Transverse colon (tissue), 4 donors: ENCODE data around the gene CNTRL.

Experiments
- POLR2A ChIP-seq: fragments of 450-650 bp; IDR thresholded peaks from one replicate; pipeline ENCODE4 v1.6.1; 2016; ENCODE audit warnings: antibody characterized with exemption, mild to moderate bottlenecking, moderate library complexity
- POLR2AphosphoS5 ChIP-seq, 3 donors: sonication (generic); formaldehyde crosslinking; IDR thresholded peaks; one replicate each; pipeline ENCODE4 v1.6.1; 2016; ENCODE audit warnings: antibody characterized with exemption in 3 of 3
- TF ChIP-seq, protein P1 (sequence below), 5 experiments: fragments of 200-600 bp in 3 of 5; fragments of 450-650 bp in 2 of 5; sonication (generic) in 3 of 5; IDR thresholded peaks; 1 replicate in 2 of 5; 2 replicates in 3 of 5; pipeline ENCODE4 v1.5.1; 2016 to 2017; ENCODE audit warnings: antibody characterized with exemption in 5 of 5, inconsistent platforms in 3 of 5, mild to moderate bottlenecking in 2 of 5, moderate library complexity in 1 of 5

GRCh38 chr9:121157939-121158338, 83.2 kb downstream of the CNTRL start:
- TF ChIP-seq, protein P1, sequence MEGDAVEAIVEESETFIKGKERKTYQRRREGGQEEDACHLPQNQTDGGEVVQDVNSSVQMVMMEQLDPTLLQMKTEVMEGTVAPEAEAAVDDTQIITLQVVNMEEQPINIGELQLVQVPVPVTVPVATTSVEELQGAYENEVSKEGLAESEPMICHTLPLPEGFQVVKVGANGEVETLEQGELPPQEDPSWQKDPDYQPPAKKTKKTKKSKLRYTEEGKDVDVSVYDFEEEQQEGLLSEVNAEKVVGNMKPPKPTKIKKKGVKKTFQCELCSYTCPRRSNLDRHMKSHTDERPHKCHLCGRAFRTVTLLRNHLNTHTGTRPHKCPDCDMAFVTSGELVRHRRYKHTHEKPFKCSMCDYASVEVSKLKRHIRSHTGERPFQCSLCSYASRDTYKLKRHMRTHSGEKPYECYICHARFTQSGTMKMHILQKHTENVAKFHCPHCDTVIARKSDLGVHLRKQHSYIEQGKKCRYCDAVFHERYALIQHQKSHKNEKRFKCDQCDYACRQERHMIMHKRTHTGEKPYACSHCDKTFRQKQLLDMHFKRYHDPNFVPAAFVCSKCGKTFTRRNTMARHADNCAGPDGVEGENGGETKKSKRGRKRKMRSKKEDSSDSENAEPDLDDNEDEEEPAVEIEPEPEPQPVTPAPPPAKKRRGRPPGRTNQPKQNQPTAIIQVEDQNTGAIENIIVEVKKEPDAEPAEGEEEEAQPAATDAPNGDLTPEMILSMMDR (IDR thresholded peaks at IDR 0.05), result no peak
- TF ChIP-seq POLR2A (no peak), POLR2AphosphoS5 (IDR thresholded peaks at IDR 0.05) (no peak)
